Measurements from ENCODE around the gene RCE1. TPM values are rescaled to one million over a fixed set of nuclear protein-coding genes. Genes with fewer than 3 reads are reported as not detected.

RCE1 gene
- total and polyA plus RNA-seq, 2 donors (not counting 1 experiment from before 2014, with no cell fraction given), result 7.0 to 14.4 TPM

DNA sequence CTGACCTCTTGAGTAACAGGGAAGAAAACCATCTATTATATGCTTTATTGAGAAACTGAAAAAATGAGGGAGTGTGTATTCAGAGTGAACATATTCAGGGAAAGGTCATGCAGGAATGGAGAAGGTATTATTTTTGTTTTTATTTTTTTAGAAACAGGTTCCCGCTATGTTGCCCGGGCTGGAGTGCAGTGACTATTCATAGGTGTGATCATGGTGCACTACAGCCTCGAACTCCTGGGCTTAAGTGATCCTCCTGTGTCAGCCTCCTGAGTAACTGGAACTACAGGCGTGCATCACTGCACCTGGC, 8.7 kb upstream of the RCE1 start:
- Histone ChIP-seq H3K4me3 (replicated peaks in 1 of 4; ENCODE audit: control extremely low read depth in 1 of 4, insufficient read depth in 1 of 4, low read depth in 3 of 4, low read length in 4 of 4) (no peak overlapping the region), H3K4me2 (ENCODE audit: extremely low read depth, insufficient read depth, low read length) (no peak overlapping the region), H3K79me2 (ENCODE audit: control insufficient read depth, insufficient read depth, low read length) (no peaks in the 10 kb centered on the region), H3K27ac (ENCODE audit: insufficient read depth, low read length) (no peak overlapping the region), H3K27me3 (ENCODE audit: control insufficient read depth, insufficient read depth, low read length) (no peaks in the 10 kb centered on the region), H2AFZ (ENCODE audit: low read length) (no peak overlapping the region), H3K4me1 (ENCODE audit: control insufficient read depth, extremely low read depth, insufficient read depth, low read length) (no peaks in the 10 kb centered on the region), H4K20me1 (ENCODE audit: control insufficient read depth, extremely low read depth, insufficient read depth, low read length) (no peaks in the 10 kb centered on the region), H3K9me3 (ENCODE audit: control insufficient read depth, insufficient read depth, low read depth, low read length) (no peaks in the 10 kb centered on the region), H3K9ac (ENCODE audit: insufficient read depth, low read length) (no peak overlapping the region), H3K36me3 (ENCODE audit: control insufficient read depth, insufficient read depth, low read length) (peaks cover 2% of the 10 kb centered on the region)
- no peak for DNase-seq (ENCODE audit: low read depth in 2 of 2)
- TF ChIP-seq EZH2 (IDR thresholded peaks at IDR 0.05; ENCODE audit: low read length, missing control alignments), result no peak
- TF ChIP-seq, protein P1, sequence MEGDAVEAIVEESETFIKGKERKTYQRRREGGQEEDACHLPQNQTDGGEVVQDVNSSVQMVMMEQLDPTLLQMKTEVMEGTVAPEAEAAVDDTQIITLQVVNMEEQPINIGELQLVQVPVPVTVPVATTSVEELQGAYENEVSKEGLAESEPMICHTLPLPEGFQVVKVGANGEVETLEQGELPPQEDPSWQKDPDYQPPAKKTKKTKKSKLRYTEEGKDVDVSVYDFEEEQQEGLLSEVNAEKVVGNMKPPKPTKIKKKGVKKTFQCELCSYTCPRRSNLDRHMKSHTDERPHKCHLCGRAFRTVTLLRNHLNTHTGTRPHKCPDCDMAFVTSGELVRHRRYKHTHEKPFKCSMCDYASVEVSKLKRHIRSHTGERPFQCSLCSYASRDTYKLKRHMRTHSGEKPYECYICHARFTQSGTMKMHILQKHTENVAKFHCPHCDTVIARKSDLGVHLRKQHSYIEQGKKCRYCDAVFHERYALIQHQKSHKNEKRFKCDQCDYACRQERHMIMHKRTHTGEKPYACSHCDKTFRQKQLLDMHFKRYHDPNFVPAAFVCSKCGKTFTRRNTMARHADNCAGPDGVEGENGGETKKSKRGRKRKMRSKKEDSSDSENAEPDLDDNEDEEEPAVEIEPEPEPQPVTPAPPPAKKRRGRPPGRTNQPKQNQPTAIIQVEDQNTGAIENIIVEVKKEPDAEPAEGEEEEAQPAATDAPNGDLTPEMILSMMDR (conservative IDR thresholded peaks at IDR 0.05 in 1 of 2, IDR thresholded peaks at IDR 0.05 in 1 of 2; ENCODE audit: low read depth in 1 of 2, low read length in 2 of 2), result no peak

DNA sequence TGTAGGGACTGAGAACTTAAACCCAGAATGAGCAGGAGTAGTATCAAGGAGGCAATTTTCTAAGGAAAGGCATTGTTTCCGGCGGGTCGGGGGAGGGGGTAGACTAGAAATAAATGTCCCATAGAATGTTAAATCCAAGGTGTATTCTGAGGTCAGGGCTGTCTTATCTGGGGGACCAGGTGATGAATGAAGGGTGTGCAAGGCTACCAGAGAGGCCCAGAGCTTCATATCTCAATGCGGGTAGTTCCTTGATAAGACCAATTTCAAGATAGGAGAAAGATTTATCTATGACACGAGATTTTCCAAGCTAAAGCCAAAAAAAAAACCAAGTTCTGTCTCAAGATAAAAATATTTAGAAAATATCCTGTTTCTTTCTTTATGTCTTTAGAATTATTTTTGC, 8.3 kb upstream of the RCE1 start:
- H3K4me2 ChIP-seq (ENCODE audit: extremely low read depth, insufficient read depth, low read length), result no peak overlapping the region
- no peak overlapping the region for H2AFZ ChIP-seq (ENCODE audit: low read length)
- H3K27ac ChIP-seq (ENCODE audit: insufficient read depth, low read length), result no peak overlapping the region
- no peaks in the 10 kb centered on the region for H3K9me3 ChIP-seq (ENCODE audit: control insufficient read depth, insufficient read depth, low read depth, low read length)
- no peaks in the 10 kb centered on the region for H4K20me1 ChIP-seq (ENCODE audit: control insufficient read depth, extremely low read depth, insufficient read depth, low read length)
- H3K4me1 ChIP-seq (ENCODE audit: control insufficient read depth, extremely low read depth, insufficient read depth, low read length), result no peaks in the 10 kb centered on the region
- DNase-seq (ENCODE audit: low read depth in 2 of 2), result no peak
- no peaks in the 10 kb centered on the region for H3K27me3 ChIP-seq (ENCODE audit: control insufficient read depth, insufficient read depth, low read length)
- no peak overlapping the region for H3K9ac ChIP-seq (ENCODE audit: insufficient read depth, low read length)
- peaks cover 2% of the 10 kb centered on the region for H3K36me3 ChIP-seq (ENCODE audit: control insufficient read depth, insufficient read depth, low read length)
- H3K79me2 ChIP-seq (ENCODE audit: control insufficient read depth, insufficient read depth, low read length), result no peaks in the 10 kb centered on the region
- H3K4me3 ChIP-seq (replicated peaks in 1 of 4; ENCODE audit: control extremely low read depth in 1 of 4, insufficient read depth in 1 of 4, low read depth in 3 of 4, low read length in 4 of 4), result no peak overlapping the region
- no peak for TF ChIP-seq EZH2 (IDR thresholded peaks at IDR 0.05; ENCODE audit: low read length, missing control alignments)
- TF ChIP-seq, protein P1 (conservative IDR thresholded peaks at IDR 0.05 in 1 of 2, IDR thresholded peaks at IDR 0.05 in 1 of 2; ENCODE audit: low read depth in 1 of 2, low read length in 2 of 2), result no peak

DNA sequence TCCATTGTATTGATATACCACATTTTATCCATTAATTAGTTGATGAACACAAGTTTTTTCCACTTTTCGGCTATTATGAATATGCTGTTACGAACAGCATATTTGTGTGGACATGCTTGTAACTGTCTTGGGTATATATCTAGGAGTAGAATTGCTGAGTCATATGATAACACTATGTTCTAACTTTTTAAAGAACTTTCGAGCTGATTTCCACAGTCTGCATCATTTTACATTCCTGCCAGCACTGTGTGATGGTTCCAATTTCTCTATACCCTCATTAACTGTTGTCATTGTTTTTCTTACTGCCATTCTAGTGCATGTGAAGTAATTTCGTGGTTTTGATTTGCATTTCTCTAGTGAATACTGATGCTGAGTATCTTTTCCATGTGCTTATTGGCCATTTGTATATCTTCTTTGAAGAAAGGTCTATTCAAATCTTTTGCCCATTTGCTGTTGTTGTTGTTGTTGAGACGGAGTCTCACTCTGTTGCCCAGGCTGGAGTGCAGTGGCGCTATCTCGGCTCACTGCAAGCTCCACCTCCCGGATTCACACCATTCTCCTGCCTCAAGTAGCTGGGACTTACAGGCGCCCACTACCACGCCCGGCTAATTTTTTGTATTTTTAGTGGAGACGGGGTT, 7.4 kb upstream of the RCE1 start:
- no peak overlapping the region for H3K4me3 ChIP-seq (replicated peaks in 1 of 4; ENCODE audit: control extremely low read depth in 1 of 4, insufficient read depth in 1 of 4, low read depth in 3 of 4, low read length in 4 of 4)
- peak overlapping the region; percentile 31 for H3K27ac ChIP-seq (ENCODE audit: insufficient read depth, low read length)
- no peak overlapping the region for H2AFZ ChIP-seq (ENCODE audit: low read length)
- DNase-seq (ENCODE audit: low read depth in 2 of 2), result peak; percentile 47 to 85
- no peaks in the 10 kb centered on the region for H3K27me3 ChIP-seq (ENCODE audit: control insufficient read depth, insufficient read depth, low read length)
- H3K9me3 ChIP-seq (ENCODE audit: control insufficient read depth, insufficient read depth, low read depth, low read length), result no peaks in the 10 kb centered on the region
- no peak for TF ChIP-seq EZH2 (IDR thresholded peaks at IDR 0.05; ENCODE audit: low read length, missing control alignments)
- TF ChIP-seq, protein P1 (conservative IDR thresholded peaks at IDR 0.05 in 1 of 2, IDR thresholded peaks at IDR 0.05 in 1 of 2; ENCODE audit: low read depth in 1 of 2, low read length in 2 of 2), result no peak
- no peak overlapping the region for H3K9ac ChIP-seq (ENCODE audit: insufficient read depth, low read length)
- no peak overlapping the region for H3K4me2 ChIP-seq (ENCODE audit: extremely low read depth, insufficient read depth, low read length)
- H4K20me1 ChIP-seq (ENCODE audit: control insufficient read depth, extremely low read depth, insufficient read depth, low read length), result no peaks in the 10 kb centered on the region
- H3K4me1 ChIP-seq (ENCODE audit: control insufficient read depth, extremely low read depth, insufficient read depth, low read length), result no peaks in the 10 kb centered on the region
- peaks cover 2% of the 10 kb centered on the region for H3K36me3 ChIP-seq (ENCODE audit: control insufficient read depth, insufficient read depth, low read length)
- peaks cover 2% of the 10 kb centered on the region for H3K79me2 ChIP-seq (ENCODE audit: control insufficient read depth, insufficient read depth, low read length)

Data from fibroblast of lung (primary cell).